Neural cell (in vitro differentiated cells): ENCODE measurements around the gene BCAS1. TPM values are rescaled to one million over a fixed set of nuclear protein-coding genes. Genes with fewer than 3 reads are reported as not detected.

Experiments used
- H2AFZ ChIP-seq: fragments of 200-600, 300-800 bp; sonication (generic), shearing (Covaris generic); 2 replicates; pipeline ENCODE4 v1.6.0; 2014; ENCODE audit warnings: low read depth, mild to moderate bottlenecking, antibody characterized with exemption, low read length, moderate library complexity
- H3F3A ChIP-seq: fragments of 200-600 bp; shearing (Covaris generic); 2 replicates; pipeline ENCODE4 v1.6.1; 2016; ENCODE audit warnings: mild to moderate bottlenecking, moderate library complexity, mixed read lengths, antibody characterized with exemption, low read length; ENCODE audit not compliant: insufficient read depth, poor library complexity, severe bottlenecking
- H3K27ac ChIP-seq: fragments of 200-600, 300-800 bp; sonication (generic), shearing (Covaris generic); 2 replicates; pipeline ENCODE4 v1.5.1; 2014; ENCODE audit warnings: mild to moderate bottlenecking, low read length, moderate library complexity
- H3K27me3 ChIP-seq: fragments of 300-800, 200-600 bp; sonication (generic), shearing (Covaris generic); 2 replicates; pipeline ENCODE4 v1.6.0; 2014; ENCODE audit warnings: mild to moderate bottlenecking, low read depth, low read length, moderate library complexity; ENCODE audit not compliant: insufficient read depth
- H3K36me3 ChIP-seq: fragments of 300-800, 200-600 bp; sonication (generic), shearing (Covaris generic); 2 replicates; pipeline ENCODE4 v1.5.1; 2014; ENCODE audit warnings: mild to moderate bottlenecking, antibody characterized with exemption, low read length, moderate library complexity; ENCODE audit not compliant: insufficient read depth
- H3K4me2 ChIP-seq: fragments of 300-800, 200-600 bp; sonication (generic), shearing (Covaris generic); 2 replicates; pipeline ENCODE4 v1.6.0; 2014; ENCODE audit warnings: mild to moderate bottlenecking, low read length
- H3K4me3 ChIP-seq: fragments of 300-800, 200-600 bp; sonication (generic), shearing (Covaris generic); 2 replicates; pipeline ENCODE4 v1.5.1; 2014; ENCODE audit warnings: mild to moderate bottlenecking, low read length, moderate library complexity
- H3K79me2 ChIP-seq: fragments of 200-600 bp; shearing (Covaris generic); replicated peaks from 2 replicates; pipeline ENCODE4 v1.6.0; 2014; ENCODE audit warnings: mild to moderate bottlenecking, low read length, moderate library complexity; ENCODE audit not compliant: insufficient read depth
- H3K9ac ChIP-seq: fragments of 300-800, 200-600 bp; sonication (generic), shearing (Covaris generic); 2 replicates; pipeline ENCODE4 v1.6.1; 2016; ENCODE audit warnings: mild to moderate bottlenecking, low read length, mixed read lengths
- H3K9me2 ChIP-seq: fragments of 200-600 bp; shearing (Covaris generic); 2 replicates; pipeline ENCODE4 v1.6.1; 2016; ENCODE audit warnings: mild to moderate bottlenecking, low read length, mixed read lengths; ENCODE audit not compliant: insufficient read depth
- H3K9me3 ChIP-seq: fragments of 200-600, 300-800 bp; sonication (generic), shearing (Covaris generic); 2 replicates; pipeline ENCODE4 v1.6.1; 2016; ENCODE audit warnings: mild to moderate bottlenecking, mixed run types, low read length, moderate library complexity, mixed read lengths
- H4K20me1 ChIP-seq: fragments of 200-600 bp; shearing (Covaris generic); 2 replicates; pipeline ENCODE4 v1.6.1; 2016; ENCODE audit warnings: mild to moderate bottlenecking, mixed run types; ENCODE audit not compliant: insufficient read depth
- CTCF ChIP-seq: fragments of 450-650 bp; IDR thresholded peaks from 2 replicates; pipeline ENCODE4 v1.5.1; 2014; ENCODE audit warnings: antibody characterized with exemption, mild to moderate bottlenecking, moderate library complexity; ENCODE audit not compliant: poor library complexity, severe bottlenecking
- EP300 ChIP-seq: fragments of 450-650 bp; conservative IDR thresholded peaks from 2 replicates; pipeline ENCODE4 v1.6.1; 2014; ENCODE audit warnings: antibody characterized with exemption, mild to moderate bottlenecking, moderate library complexity; ENCODE audit not compliant: poor library complexity, severe bottlenecking
- EZH2 ChIP-seq: fragments of 200-600, 300-800 bp; shearing (Covaris generic), sonication (generic); IDR thresholded peaks from 2 replicates; pipeline ENCODE4 v1.6.1; 2014; ENCODE audit warnings: antibody characterized with exemption, low read length, borderline replicate concordance, mild to moderate bottlenecking; ENCODE audit not compliant: insufficient read depth, poor library complexity, severe bottlenecking
- MXI1 ChIP-seq: fragments of 450-650 bp; conservative IDR thresholded peaks from 2 replicates; pipeline ENCODE4 v1.6.1; 2014; ENCODE audit warnings: antibody characterized with exemption, mild to moderate bottlenecking; ENCODE audit not compliant: poor library complexity, severe bottlenecking
- POLR2AphosphoS5 ChIP-seq: IDR thresholded peaks from 2 replicates; pipeline ENCODE4 v1.6.1; 2012
- RAD21 ChIP-seq: fragments of 450-650 bp; conservative IDR thresholded peaks from 2 replicates; pipeline ENCODE4 v1.6.1; 2014; ENCODE audit warnings: antibody characterized with exemption, mild to moderate bottlenecking, moderate library complexity
- REST ChIP-seq: IDR thresholded peaks from 2 replicates; pipeline ENCODE4 v1.6.1; 2012; ENCODE audit warnings: borderline replicate concordance
- SMC3 ChIP-seq: fragments of 450-650 bp; conservative IDR thresholded peaks from 2 replicates; pipeline ENCODE4 v1.6.1; 2014; ENCODE audit warnings: antibody characterized with exemption, mild to moderate bottlenecking, moderate library complexity; ENCODE audit not compliant: poor library complexity
- TAF1 ChIP-seq: IDR thresholded peaks from 2 replicates; pipeline ENCODE4 v1.6.1; 2012; ENCODE audit warnings: low read depth
- polyA plus RNA-seq: library from polyadenylated mRNA; depleted of rRNA; stranded (reverse); fragments of >200 nt; gene quantifications from 2 replicates; pipeline ENCODE4 v1.2.3, GENCODE V29; 2014

The BCAS1 gene
- polyA plus RNA-seq, 1 donor from 2014 or later = not detected

- Histone ChIP-seq H3K9me2 (no peaks in the 10 kb centered on the region), H3K4me2 (no peak overlapping the region), H3K27me3 (no peaks in the 10 kb centered on the region), H3K9me3 (no peaks in the 10 kb centered on the region), H3K9ac (no peak overlapping the region), H4K20me1 (no peaks in the 10 kb centered on the region), H3K4me3 (no peak overlapping the region), H3K27ac (no peak overlapping the region), H3K79me2 (no peaks in the 10 kb centered on the region), H3F3A (no peaks in the 10 kb centered on the region), H2AFZ (no peak overlapping the region), H3K36me3 (no peaks in the 10 kb centered on the region)
- TF ChIP-seq CTCF = no peak
- TF ChIP-seq MXI1 = no peak
- TF ChIP-seq SMC3 = no peak
- TF ChIP-seq EP300 = no peak
- TF ChIP-seq EZH2 = no peak
- no peak for TF ChIP-seq TAF1
- TF ChIP-seq RAD21 = no peak
- no peak for TF ChIP-seq POLR2AphosphoS5
- no peak for TF ChIP-seq REST
Measured at GRCh38 chr20:54105653-54106052, 35.3 kb upstream of the BCAS1 start.

GRCh38 chr20:54104781-54105180 lies 34.4 kb upstream of the BCAS1 start:
- H3K27ac ChIP-seq = no peak overlapping the region
- H3K4me2 ChIP-seq = no peak overlapping the region

More at GRCh38 chr20:54104781-54105180, 34.4 kb upstream of the BCAS1 start:
- Histone ChIP-seq H3K9me3 (no peaks in the 10 kb centered on the region), H4K20me1 (no peaks in the 10 kb centered on the region), H2AFZ (no peak overlapping the region), H3K4me3 (no peak overlapping the region), H3K9ac (no peak overlapping the region), H3K9me2 (no peaks in the 10 kb centered on the region), H3K27me3 (no peaks in the 10 kb centered on the region), H3F3A (no peaks in the 10 kb centered on the region), H3K36me3 (no peaks in the 10 kb centered on the region), H3K79me2 (no peaks in the 10 kb centered on the region)
- no peak for TF ChIP-seq SMC3
- no peak for TF ChIP-seq EZH2
- TF ChIP-seq MXI1 = no peak
- no peak for TF ChIP-seq EP300
- no peak for TF ChIP-seq POLR2AphosphoS5
- no peak for TF ChIP-seq REST
- TF ChIP-seq CTCF = no peak
- no peak for TF ChIP-seq RAD21
- TF ChIP-seq TAF1 = no peak
